GM12878 (cell line): ENCODE measurements around the gene STOML2. TPM values are rescaled to one million over a fixed set of nuclear protein-coding genes. Genes with fewer than 3 reads are reported as not detected.

Experiments used
- BACH1 ChIP-seq: fragments of 450-650 bp; IDR thresholded peaks from 2 replicates; pipeline ENCODE4 v1.6.1; 2017; ENCODE audit warnings: mild to moderate bottlenecking, borderline replicate concordance
- BRCA1 ChIP-seq: IDR thresholded peaks from 2 replicates; pipeline ENCODE4 v1.6.1; 2011; ENCODE audit warnings: low read depth, low read length, improper control_type of control experiment
- EGR1 ChIP-seq, 2 experiments: IDR thresholded peaks; 1 replicate in 1 of 2; 2 replicates in 1 of 2; pipeline ENCODE4 v1.6.1; 2011 to 2012; ENCODE audit warnings: low read depth in 2 of 2, low read length in 2 of 2, borderline replicate concordance in 1 of 2, mild to moderate bottlenecking in 1 of 2, moderate library complexity in 1 of 2
- KLF5 ChIP-seq: fragments of 450-650 bp; IDR thresholded peaks from 2 replicates; pipeline ENCODE4 v1.6.1; 2014; ENCODE audit warnings: mild to moderate bottlenecking; ENCODE audit not compliant: partially characterized antibody
- LARP7 ChIP-seq: fragments of 450-650 bp; IDR thresholded peaks from 2 replicates; pipeline ENCODE4 v1.6.1; 2017; ENCODE audit warnings: mild to moderate bottlenecking
- NR2F1 ChIP-seq: fragments of 450-650 bp; conservative IDR thresholded peaks from 2 replicates; pipeline ENCODE4 v1.6.1; 2017; ENCODE audit warnings: mild to moderate bottlenecking
- RBBP5 ChIP-seq: fragments of 200-600 bp; sonication (generic); conservative IDR thresholded peaks from 2 replicates; pipeline ENCODE4 v1.6.1; 2016
- RCOR1 ChIP-seq: conservative IDR thresholded peaks from 2 replicates; pipeline ENCODE4 v1.6.1; 2012; ENCODE audit warnings: low read depth, low read length, improper control_type of control experiment
- SMARCA5 ChIP-seq: fragments of 450-650 bp; IDR thresholded peaks from 2 replicates; pipeline ENCODE4 v1.6.1; 2017; ENCODE audit warnings: mild to moderate bottlenecking
- SPI1 ChIP-seq: IDR thresholded peaks from 2 replicates; pipeline ENCODE4 v1.6.1; 2011; ENCODE audit warnings: low read depth, mild to moderate bottlenecking, low read length, moderate library complexity, borderline replicate concordance; ENCODE audit not compliant: insufficient read depth
- STAT3 ChIP-seq: IDR thresholded peaks from 2 replicates; pipeline ENCODE4 v1.6.1; 2011; ENCODE audit warnings: low read depth, low read length, improper control_type of control experiment
- SUZ12 ChIP-seq: fragments of 200-600 bp; sonication (generic); IDR thresholded peaks from one replicate; pipeline ENCODE4 v1.6.1; 2018; ENCODE audit warnings: antibody characterized with exemption, mild to moderate bottlenecking; ENCODE audit not compliant: unreplicated experiment
- TCF3 ChIP-seq: IDR thresholded peaks from 2 replicates; pipeline ENCODE4 v1.6.1; 2012; ENCODE audit warnings: low read depth, mild to moderate bottlenecking, low read length, borderline replicate concordance; ENCODE audit not compliant: insufficient read depth
- polyA plus RNA-seq, 11 experiments: library from polyadenylated mRNA; depleted of rRNA in 4 of 11; unstranded in 6 of 11; stranded (reverse) in 5 of 11; fragments of >200 nt; fragmentation: Nextera tagmentation in 4 of 11; fragmentation: Illumina TruSeq in 1 of 11; extraction: Ambion mirVana in 4 of 11; extraction: Trizol in 1 of 11; gene quantifications; 1 replicate in 1 of 11; 2 replicates in 10 of 11; pipeline versions ENCODE4 v1.2.1 to v1.2.3, GENCODE V29; 2011 to 2016; ENCODE audit warnings: inconsistent platforms in 2 of 11, missing spikeins in 2 of 11, low read depth in 1 of 11
- total RNA-seq, 4 experiments: library from RNA; depleted of rRNA in 3 of 4; stranded (reverse); fragments of >200 nt in 3 of 4; fragmentation: Illumina TruSeq in 1 of 4; extraction: Trizol in 1 of 4; gene quantifications; 2 replicates each; pipeline versions ENCODE4 v1.2.1 to v1.2.3, GENCODE V29; 2013 to 2021
- TF ChIP-seq, protein P1 (sequence below): fragments of 150-350 bp; IDR thresholded peaks from 2 replicates; pipeline ENCODE4 v1.6.1; 2014; ENCODE audit warnings: mild to moderate bottlenecking, low read depth, low read length
- TF ChIP-seq, protein P2 (sequence below): fragments of 450-650 bp; conservative IDR thresholded peaks from 2 replicates; pipeline ENCODE4 v1.6.1; 2017; ENCODE audit warnings: mild to moderate bottlenecking, moderate library complexity
- TF ChIP-seq, protein P3 (sequence below): fragments of 450-650 bp; IDR thresholded peaks from 2 replicates; pipeline ENCODE4 v1.6.1; 2017; ENCODE audit warnings: mild to moderate bottlenecking, moderate library complexity
- TF ChIP-seq, protein P4 (sequence below): fragments of 450-650 bp; formaldehyde crosslinking; IDR thresholded peaks from 2 replicates; pipeline ENCODE4 v1.4.0; 2022; ENCODE audit warnings: mild to moderate bottlenecking, moderate library complexity

STOML2 gene
- total and polyA plus RNA-seq, 10 of the 15 experiments (the other 5 are each of a cell fraction or from before 2014, with no cell fraction given): 112 to 284 (median 207) TPM

DNA sequence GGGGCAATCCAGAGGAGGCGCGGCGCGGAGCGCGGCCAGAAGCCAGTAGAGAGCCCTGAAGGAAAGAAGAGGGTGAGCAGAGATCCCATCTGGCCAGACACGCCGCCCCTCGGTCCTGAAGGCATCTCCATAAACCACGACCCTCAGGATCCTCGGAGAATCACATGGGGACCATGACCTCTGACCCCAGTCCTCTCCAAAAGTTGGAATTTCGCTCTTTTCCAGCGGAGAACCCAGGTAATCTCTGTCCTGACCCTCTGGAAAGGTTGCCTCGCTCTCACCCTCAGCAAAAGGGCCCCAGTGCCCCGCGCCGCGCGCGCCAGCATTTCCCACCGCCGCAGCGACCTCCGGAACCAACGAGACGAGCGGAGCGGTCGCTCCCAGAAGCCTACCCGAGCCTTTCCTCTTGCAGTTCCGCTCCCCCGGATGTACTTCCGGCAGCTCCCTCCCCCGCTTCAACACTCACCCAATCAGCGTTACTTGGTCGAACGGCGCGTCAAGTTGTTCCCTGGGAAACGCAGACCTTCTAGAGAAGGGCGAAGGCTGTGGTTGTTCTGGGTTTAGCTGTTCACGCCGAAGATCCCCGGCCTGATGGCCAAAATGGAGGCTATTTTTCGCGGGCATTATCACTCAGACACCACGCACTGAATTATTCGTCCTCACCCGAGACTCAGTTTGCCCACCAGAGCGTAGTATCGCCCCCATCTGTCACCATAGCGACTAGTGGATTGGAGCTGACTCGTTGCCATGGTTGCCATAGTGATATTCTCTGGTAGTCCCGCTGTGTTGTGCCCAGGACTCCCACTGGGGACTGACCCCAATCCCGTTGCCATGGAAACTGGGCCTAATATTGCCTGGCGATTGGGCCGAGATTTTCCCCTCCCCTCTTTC, at the start of gene STOML2 (continued):
- TF ChIP-seq KLF5 (peak; percentile 59), LARP7 (peak; percentile 25; the same call in 1 of the 2 replicates), RCOR1 (0 out of 2 replicates have a peak, but pooled peaks have one; percentile 37), NR2F1 (peak; percentile 99), STAT3 (0 out of 2 replicates have a peak, but pooled peaks have one; percentile 73), TCF3 (0 out of 2 replicates have a peak, but pooled peaks have one; percentile 36), SUZ12 (no peak), SPI1 (peak; percentile 26; the same call in 1 of the 2 replicates), SMARCA5 (peak; percentile 54; the same call in 1 of the 2 replicates), BRCA1 (no peak), RBBP5 (no peak), EGR1 (IDR thresholded peaks at IDR 0.05; ENCODE audit: borderline replicate concordance in 1 of 2, low read depth in 2 of 2, low read length in 2 of 2) (peak; percentile 73 to 86), BACH1 (no peak)
- TF ChIP-seq, protein P1, sequence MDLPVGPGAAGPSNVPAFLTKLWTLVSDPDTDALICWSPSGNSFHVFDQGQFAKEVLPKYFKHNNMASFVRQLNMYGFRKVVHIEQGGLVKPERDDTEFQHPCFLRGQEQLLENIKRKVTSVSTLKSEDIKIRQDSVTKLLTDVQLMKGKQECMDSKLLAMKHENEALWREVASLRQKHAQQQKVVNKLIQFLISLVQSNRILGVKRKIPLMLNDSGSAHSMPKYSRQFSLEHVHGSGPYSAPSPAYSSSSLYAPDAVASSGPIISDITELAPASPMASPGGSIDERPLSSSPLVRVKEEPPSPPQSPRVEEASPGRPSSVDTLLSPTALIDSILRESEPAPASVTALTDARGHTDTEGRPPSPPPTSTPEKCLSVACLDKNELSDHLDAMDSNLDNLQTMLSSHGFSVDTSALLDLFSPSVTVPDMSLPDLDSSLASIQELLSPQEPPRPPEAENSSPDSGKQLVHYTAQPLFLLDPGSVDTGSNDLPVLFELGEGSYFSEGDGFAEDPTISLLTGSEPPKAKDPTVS: peak; percentile 71
- TF ChIP-seq, protein P2, sequence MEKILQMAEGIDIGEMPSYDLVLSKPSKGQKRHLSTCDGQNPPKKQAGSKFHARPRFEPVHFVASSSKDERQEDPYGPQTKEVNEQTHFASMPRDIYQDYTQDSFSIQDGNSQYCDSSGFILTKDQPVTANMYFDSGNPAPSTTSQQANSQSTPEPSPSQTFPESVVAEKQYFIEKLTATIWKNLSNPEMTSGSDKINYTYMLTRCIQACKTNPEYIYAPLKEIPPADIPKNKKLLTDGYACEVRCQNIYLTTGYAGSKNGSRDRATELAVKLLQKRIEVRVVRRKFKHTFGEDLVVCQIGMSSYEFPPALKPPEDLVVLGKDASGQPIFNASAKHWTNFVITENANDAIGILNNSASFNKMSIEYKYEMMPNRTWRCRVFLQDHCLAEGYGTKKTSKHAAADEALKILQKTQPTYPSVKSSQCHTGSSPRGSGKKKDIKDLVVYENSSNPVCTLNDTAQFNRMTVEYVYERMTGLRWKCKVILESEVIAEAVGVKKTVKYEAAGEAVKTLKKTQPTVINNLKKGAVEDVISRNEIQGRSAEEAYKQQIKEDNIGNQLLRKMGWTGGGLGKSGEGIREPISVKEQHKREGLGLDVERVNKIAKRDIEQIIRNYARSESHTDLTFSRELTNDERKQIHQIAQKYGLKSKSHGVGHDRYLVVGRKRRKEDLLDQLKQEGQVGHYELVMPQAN: peak; percentile 96
- TF ChIP-seq, protein P3, sequence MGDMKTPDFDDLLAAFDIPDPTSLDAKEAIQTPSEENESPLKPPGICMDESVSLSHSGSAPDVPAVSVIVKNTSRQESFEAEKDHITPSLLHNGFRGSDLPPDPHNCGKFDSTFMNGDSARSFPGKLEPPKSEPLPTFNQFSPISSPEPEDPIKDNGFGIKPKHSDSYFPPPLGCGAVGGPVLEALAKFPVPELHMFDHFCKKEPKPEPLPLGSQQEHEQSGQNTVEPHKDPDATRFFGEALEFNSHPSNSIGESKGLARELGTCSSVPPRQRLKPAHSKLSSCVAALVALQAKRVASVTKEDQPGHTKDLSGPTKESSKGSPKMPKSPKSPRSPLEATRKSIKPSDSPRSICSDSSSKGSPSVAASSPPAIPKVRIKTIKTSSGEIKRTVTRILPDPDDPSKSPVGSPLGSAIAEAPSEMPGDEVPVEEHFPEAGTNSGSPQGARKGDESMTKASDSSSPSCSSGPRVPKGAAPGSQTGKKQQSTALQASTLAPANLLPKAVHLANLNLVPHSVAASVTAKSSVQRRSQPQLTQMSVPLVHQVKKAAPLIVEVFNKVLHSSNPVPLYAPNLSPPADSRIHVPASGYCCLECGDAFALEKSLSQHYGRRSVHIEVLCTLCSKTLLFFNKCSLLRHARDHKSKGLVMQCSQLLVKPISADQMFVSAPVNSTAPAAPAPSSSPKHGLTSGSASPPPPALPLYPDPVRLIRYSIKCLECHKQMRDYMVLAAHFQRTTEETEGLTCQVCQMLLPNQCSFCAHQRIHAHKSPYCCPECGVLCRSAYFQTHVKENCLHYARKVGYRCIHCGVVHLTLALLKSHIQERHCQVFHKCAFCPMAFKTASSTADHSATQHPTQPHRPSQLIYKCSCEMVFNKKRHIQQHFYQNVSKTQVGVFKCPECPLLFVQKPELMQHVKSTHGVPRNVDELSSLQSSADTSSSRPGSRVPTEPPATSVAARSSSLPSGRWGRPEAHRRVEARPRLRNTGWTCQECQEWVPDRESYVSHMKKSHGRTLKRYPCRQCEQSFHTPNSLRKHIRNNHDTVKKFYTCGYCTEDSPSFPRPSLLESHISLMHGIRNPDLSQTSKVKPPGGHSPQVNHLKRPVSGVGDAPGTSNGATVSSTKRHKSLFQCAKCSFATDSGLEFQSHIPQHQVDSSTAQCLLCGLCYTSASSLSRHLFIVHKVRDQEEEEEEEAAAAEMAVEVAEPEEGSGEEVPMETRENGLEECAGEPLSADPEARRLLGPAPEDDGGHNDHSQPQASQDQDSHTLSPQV: peak; percentile 46; the same call in 1 of the 2 replicates
- TF ChIP-seq, protein P4, sequence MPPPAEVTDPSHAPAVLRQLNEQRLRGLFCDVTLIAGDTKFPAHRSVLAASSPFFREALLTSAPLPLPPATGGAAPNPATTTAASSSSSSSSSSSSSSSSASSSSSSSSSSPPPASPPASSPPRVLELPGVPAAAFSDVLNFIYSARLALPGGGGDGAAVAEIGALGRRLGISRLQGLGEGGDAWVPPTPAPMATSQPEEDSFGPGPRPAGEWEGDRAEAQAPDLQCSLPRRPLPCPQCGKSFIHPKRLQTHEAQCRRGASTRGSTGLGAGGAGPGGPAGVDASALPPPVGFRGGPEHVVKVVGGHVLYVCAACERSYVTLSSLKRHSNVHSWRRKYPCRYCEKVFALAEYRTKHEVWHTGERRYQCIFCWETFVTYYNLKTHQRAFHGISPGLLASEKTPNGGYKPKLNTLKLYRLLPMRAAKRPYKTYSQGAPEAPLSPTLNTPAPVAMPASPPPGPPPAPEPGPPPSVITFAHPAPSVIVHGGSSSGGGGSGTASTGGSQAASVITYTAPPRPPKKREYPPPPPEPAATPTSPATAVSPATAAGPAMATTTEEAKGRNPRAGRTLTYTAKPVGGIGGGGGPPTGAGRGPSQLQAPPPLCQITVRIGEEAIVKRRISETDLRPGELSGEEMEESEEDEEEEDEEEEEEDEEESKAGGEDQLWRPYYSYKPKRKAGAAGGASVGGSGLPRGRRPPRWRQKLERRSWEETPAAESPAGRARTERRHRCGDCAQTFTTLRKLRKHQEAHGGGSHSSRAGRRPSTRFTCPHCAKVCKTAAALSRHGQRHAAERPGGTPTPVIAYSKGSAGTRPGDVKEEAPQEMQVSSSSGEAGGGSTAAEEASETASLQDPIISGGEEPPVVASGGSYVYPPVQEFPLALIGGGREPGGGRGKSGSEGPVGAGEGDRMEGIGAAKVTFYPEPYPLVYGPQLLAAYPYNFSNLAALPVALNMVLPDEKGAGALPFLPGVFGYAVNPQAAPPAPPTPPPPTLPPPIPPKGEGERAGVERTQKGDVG (CRISPR knock-in tag): no peak
